Stimulated activated naive CD8-positive, alpha-beta T cell treated with anti-CD3 and anti-CD28 coated beads, Interleukin-15, Interleukin-2, amounts not matched to agents 100 U/mL and 50 U/mL, for 24 hours (primary cell): ENCODE results near the gene AKT1.
"Not testable (repeated sequence)": the region's sequence is repeated elsewhere in the genome, so short reads cannot be mapped to it uniquely, and the experiment has no call there.

Experiments
- ATAC-seq: fragments of 150-1000 bp; cut with Tn5 transposase; one replicate; pipeline ENCODE4 v1.10.0; 2021
- DNase-seq: peaks from one replicate; pipeline ENCODE4 v3.0.0; 2021

Gene AKT1

DNA sequence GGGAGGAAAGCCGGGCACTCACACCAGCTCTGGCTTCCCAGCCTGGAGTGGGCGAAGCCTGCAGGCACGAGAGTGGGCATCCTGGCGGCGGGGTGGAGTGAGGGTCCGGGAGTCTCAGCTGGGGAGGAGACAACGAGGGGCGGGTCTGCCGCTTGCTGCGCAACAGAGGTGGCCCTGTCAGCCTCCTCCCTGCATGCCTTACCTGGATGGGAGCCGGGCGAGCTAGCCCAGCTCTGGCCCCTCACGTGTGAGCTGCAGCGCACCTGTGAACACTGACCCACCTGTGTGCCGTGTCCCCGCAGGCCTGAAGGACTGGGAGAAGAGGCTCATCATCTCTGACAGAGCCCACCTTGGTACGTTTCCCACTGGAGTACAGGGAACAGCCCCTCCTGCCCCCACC, 56.5 kb downstream of the AKT1 start:
- DNase-seq (no peak), ATAC-seq (no peak)

- no peak for ATAC-seq
- no peak for DNase-seq
These were observed 57.1 kb downstream of the AKT1 start for GRCh38 chr14:104738375-104739019.

GRCh38 chr14:104735830-104736642, 59.5 kb downstream of the AKT1 start:
- ATAC-seq (no peak), DNase-seq (no peak)

DNA sequence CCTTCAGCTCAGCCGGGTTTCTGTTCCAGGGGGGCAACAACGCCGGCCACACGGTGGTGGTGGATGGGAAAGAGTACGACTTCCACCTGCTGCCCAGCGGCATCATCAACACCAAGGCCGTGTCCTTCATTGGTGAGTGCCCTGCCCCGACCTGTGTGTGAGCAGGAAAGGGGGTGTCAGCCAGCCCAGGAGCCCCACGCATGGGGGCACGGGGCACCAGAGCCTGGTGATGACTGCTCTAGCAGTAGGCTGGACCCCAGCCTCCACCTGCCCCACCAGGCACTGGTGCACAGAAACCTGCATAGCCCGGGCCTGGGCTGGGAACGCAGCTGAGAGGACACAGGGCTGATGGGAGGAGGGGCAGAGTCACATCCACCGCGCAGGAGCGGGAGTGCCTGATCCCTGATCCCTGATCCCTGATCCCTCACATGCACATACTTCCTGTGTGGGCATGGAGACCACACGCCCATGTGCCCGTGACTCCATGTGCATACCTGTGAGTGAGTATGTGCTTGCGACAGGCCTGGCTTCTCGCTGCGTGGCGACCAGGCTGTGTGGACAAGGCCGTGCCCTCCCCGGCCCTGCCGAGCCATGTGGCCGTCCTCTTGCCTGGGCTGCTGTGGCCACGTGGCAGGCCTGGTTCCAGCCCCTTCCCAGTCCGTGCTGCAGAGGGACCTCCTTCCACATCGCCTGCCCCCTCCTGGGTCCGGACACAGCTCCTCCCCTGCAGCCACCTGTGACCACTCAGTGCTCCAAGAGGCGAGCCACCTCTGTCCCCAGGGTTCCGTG, 60.4 kb downstream of the AKT1 start:
- DNase-seq (no peak), ATAC-seq (no peak)

DNA sequence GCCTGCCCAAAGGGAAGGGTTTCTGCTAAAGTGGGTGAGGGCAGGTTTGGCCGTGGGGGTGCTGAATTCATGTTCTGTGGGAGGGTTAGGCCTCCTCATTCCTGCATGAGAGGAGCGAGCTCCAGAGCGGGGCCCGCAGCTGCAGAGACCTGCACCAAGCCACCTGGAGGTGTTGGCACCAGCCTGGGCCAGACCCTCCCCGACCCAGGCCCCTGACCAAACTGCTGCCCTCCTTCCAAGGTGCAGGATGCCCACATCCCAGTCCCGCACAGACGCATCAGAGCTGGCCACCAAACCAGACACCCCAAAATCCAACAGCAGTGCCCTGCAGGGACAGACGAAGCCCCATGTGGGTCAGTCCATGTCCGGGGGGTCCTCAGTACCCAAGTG, 61.0 kb downstream of the AKT1 start:
- DNase-seq (no peak), ATAC-seq (no peak)

DNA sequence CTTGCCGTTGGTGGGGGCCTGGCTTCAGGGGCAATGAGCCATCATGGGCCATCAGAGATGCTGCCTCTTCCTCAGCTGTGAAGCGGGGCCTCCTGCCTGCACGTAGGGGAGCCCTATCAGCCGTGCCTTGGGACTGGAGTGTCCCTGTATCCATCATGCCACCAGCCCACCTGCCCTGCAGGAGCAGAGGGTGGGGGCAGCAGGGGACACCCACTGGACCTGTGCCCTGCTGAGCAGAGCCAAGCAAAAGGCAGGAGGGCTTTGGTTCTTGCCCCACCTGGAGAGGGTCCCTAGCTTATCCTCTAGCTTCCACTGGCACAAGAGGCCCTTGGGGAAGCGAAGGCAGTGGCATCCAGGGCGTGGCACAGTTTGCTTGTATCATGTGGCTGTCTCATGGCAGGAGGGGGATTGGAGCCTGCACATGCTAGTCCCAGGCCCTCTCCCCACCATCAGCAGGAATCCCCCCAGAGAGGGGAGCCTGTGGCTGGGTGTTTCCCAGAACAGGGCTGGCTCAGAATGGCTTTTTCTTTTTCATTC, 61.4 kb downstream of the AKT1 start:
- DNase-seq (no peak), ATAC-seq (no peak)

- ATAC-seq (no peak), DNase-seq (no peak)
These were observed 62.4 kb downstream of the AKT1 start for GRCh38 chr14:104732931-104733681.

GRCh38 chr14:104732355-104732804, 63.2 kb downstream of the AKT1 start:
- no peak for DNase-seq
- no peak for ATAC-seq

DNA sequence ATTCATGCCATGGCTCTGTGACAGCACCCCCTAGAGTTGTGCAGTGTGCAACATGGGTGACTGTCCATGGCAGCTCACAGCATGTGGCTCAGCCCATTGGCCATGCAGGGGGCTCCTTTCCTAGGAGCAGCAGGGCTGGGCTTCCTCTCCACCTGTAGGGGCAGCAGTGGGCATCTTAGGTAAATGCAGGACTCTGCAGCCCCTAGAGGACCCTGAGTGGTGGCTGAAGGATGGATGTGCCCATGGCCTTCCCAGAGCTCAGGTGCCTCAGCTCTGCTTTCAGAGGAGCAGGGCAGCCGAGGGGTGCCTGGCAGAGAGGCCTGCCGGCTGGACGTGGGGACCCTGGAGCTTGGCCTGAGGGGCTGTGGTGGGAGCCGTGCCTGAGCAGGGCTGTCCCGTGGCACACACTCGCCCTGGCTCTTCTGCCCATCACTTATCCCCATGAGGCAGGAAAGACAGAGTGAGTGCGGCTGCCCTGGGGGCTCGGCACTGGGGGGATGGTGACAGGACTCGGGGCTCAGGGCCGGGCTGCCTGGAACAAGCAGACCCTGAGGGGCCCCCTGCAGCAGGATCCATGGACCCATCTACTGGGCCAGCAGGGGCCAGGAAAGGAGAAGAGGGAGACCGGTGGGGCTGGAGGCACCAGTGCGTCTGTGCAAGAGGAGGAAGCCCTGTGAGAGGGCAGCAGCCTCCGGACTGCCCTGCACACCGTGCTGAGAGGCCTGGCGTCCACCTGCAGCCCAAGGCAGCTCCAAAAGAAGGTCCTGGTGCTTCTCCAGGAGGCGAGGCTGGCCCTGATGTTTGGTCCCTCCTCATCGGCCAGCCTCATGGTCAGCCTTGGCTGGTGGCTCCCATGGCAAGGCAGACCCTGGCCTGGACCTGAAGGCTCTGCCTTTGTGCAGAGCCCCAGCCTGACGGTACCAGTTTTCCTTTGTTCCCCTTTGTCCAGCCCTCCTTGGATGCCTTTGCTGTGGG, 63.9 kb downstream of the AKT1 start:
- ATAC-seq: peak; percentile 42
- DNase-seq: no peak

DNA sequence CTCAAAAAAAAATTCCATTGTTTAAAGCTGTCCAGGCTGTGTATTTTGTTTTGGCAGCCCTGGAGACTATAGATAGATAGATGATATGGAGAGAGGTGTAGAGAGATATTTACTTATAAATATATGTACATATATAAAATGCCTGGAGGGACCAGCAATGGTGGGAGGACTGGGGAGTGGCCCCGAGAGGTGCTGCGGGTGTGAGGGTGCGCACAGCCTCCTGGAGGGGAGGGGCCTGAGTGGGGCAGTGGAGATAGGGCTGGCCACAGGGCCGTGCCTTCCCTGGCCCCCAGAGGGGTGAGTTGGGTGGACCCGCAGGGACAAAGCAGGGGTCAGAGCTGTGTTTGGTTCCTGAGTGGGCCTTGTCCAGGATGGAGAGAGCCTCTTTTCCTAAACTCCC, 65.1 kb downstream of the AKT1 start:
- DNase-seq: no peak

DNA sequence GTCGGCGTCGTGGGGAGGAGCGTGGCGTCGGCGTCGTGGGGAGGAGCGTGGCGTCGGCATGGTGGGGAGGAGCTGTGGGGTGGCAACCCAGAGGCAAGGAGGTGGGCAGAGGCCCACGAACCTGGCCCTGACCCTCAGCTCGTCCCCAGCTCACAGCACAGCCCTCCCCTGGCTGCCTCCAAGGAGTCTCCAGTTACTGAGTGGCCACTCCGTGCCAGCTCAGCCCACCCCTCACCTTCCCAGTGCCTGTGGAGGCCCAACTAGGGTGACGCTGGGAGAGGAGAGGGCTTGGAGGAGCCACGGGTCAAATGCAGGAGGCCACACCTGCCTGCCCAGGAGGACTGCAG, 65.7 kb downstream of the AKT1 start:
- no peak for DNase-seq
- no peak for ATAC-seq

More for the DNA sequence above, 65.1 kb downstream of the AKT1 start:
- no peak for ATAC-seq

GRCh38 chr14:104729176-104729834, 66.2 kb downstream of the AKT1 start:
- not testable (repeated sequence) for DNase-seq, ATAC-seq

GRCh38 chr14:104728631-104729030, 66.9 kb downstream of the AKT1 start:
- ATAC-seq: no peak

GRCh38 chr14:104726600-104727451, 68.7 kb downstream of the AKT1 start:
- no peak for ATAC-seq
- no peak for DNase-seq

More at GRCh38 chr14:104728631-104729030, 66.9 kb downstream of the AKT1 start:
- no peak for DNase-seq

DNA sequence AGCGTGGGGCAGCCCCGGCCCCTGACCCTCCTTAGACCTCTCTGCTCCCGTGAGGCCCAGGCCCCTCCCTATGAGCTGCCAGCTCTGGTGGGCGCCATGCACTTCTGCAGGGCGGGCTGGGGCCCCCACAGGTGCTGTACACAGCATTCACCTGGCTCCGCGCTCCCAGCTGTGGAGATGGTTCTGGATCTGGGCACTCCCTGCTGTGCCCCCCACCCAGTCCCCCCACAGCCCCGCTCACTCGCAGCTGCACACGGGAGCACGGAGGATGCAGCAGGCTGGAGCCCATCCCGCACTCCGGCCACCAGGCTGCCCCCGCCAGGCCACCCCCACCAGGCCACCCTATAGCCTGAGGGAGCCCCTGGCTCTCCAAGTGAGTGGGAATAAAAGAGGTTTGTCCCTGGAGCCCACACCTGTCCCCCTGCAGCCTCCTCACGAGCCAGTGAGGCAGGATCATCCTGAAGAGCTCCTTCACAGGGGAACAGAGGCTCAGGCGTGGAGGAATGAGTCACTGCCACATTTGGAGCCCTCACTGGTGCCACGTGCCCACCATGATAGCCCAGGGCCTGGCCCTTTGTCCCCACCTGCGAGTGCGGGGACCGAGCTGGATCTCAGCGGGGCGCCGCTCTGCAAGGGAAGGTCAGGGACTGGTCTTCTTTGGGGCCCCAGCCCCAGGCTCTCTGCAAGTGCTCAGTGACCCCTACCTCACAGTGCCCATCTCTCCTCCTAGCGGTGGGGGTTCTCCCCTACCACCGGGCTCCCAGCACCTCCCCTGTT, 69.6 kb downstream of the AKT1 start:
- DNase-seq (no peak), ATAC-seq (no peak)

GRCh38 chr14:104724981-104725771, 70.4 kb downstream of the AKT1 start:
- ATAC-seq: no peak
- no peak for DNase-seq

- DNase-seq (no peak), ATAC-seq (peak; percentile 4)
These were observed 71.1 kb downstream of the AKT1 start for GRCh38 chr14:104724407-104724980.
